HEK293 (cell line): ENCODE measurements around the gene UGT2B10.

ENCODE experiments used
- CTCF ChIA-PET: fragments of 350-600 bp; formaldehyde crosslinking; extraction: SDS; loops from one replicate; lab custom pipeline; 2021; ENCODE audit warnings: antibody characterized with exemption; lab: Yijun Ruan, JAX
- POLR2A ChIA-PET: fragments of 300-600 bp; formaldehyde crosslinking; extraction: SDS; loops from one replicate; lab custom pipeline; 2020; ENCODE audit warnings: antibody characterized with exemption, inconsistent platforms; lab: Yijun Ruan, JAX
- H3K27ac ChIP-seq: fragments of 200-500 bp; sonication (Bioruptor generic); 2 replicates; pipeline ENCODE4 v1.5.1; 2014; ENCODE audit warnings: low read depth, low read length, control low read depth, inconsistent platforms; ENCODE audit errors: extremely low read depth
- H3K36me3 ChIP-seq, 2 experiments: fragments of 200-500 bp in 1 of 2; sonication (Bioruptor generic) in 1 of 2; 1 replicate in 1 of 2; 2 replicates in 1 of 2; pipeline ENCODE4 v1.5.1; 2014 to 2017; ENCODE audit warnings: inconsistent platforms in 2 of 2, low read length in 2 of 2; ENCODE audit not compliant: control insufficient read depth in 2 of 2, insufficient read depth in 1 of 2
- H3K4me1 ChIP-seq: fragments of 200-500 bp; sonication (Bioruptor generic); 2 replicates; pipeline ENCODE4 v1.5.1; 2014; ENCODE audit warnings: mild to moderate bottlenecking, low read length, inconsistent platforms; ENCODE audit not compliant: control insufficient read depth, insufficient read depth
- H3K4me3 ChIP-seq: 2 replicates; pipeline ENCODE4 v1.5.1; 2011; ENCODE audit warnings: low read depth, mild to moderate bottlenecking, control low read depth, low read length, moderate library complexity
- H3K9me3 ChIP-seq: fragments of 200-500 bp; sonication (Bioruptor generic); 2 replicates; pipeline ENCODE4 v1.5.1; 2014; ENCODE audit warnings: low read depth, low read length, inconsistent platforms; ENCODE audit not compliant: control insufficient read depth, insufficient read depth
- BCL11B ChIP-seq: fragments of 450-650 bp; formaldehyde crosslinking; IDR thresholded peaks from 2 replicates; pipeline ENCODE4 v1.5.1; 2016; ENCODE audit warnings: low read depth, missing biosample characterization, missing genetic modification characterization
- CTCF ChIP-seq: fragments of 450-650 bp; formaldehyde crosslinking; IDR thresholded peaks from 2 replicates; pipeline ENCODE4 v1.5.1; 2016; ENCODE audit warnings: missing biosample characterization, missing genetic modification characterization
- KLF17 ChIP-seq: fragments of 450-650 bp; formaldehyde crosslinking; IDR thresholded peaks from 2 replicates; pipeline ENCODE4 v1.5.1; 2016; ENCODE audit warnings: missing biosample characterization, missing genetic modification characterization
- KLF8 ChIP-seq: fragments of 450-650 bp; formaldehyde crosslinking; IDR thresholded peaks from 2 replicates; pipeline ENCODE4 v1.5.1; 2016; ENCODE audit warnings: missing biosample characterization, missing genetic modification characterization
- WT1 ChIP-seq: fragments of 450-650 bp; formaldehyde crosslinking; IDR thresholded peaks from 2 replicates; pipeline ENCODE4 v1.5.1; 2016; ENCODE audit warnings: missing biosample characterization, missing genetic modification characterization
- ZBTB17 ChIP-seq: fragments of 450-650 bp; formaldehyde crosslinking; IDR thresholded peaks from 2 replicates; pipeline ENCODE4 v1.5.1; 2016; ENCODE audit warnings: missing biosample characterization, missing genetic modification characterization
- ZBTB8A ChIP-seq: fragments of 450-650 bp; formaldehyde crosslinking; IDR thresholded peaks from 2 replicates; pipeline ENCODE4 v1.5.1; 2016; ENCODE audit warnings: missing biosample characterization, missing genetic modification characterization
- ZNF157 ChIP-seq: fragments of 450-650 bp; formaldehyde crosslinking; IDR thresholded peaks from 2 replicates; pipeline ENCODE4 v1.5.1; 2016; ENCODE audit warnings: missing biosample characterization, missing genetic modification characterization
- ZNF239 ChIP-seq: fragments of 450-650 bp; formaldehyde crosslinking; IDR thresholded peaks from 2 replicates; pipeline ENCODE4 v1.5.1; 2016; ENCODE audit warnings: missing biosample characterization, missing genetic modification characterization
- ZNF280C ChIP-seq: fragments of 450-650 bp; formaldehyde crosslinking; IDR thresholded peaks from 2 replicates; pipeline ENCODE4 v1.5.1; 2016; ENCODE audit warnings: missing biosample characterization, missing genetic modification characterization
- ZNF398 ChIP-seq: fragments of 450-650 bp; formaldehyde crosslinking; IDR thresholded peaks from 2 replicates; pipeline ENCODE4 v1.5.1; 2017; ENCODE audit warnings: missing biosample characterization, missing genetic modification characterization
- ZNF416 ChIP-seq: fragments of 450-650 bp; formaldehyde crosslinking; IDR thresholded peaks from 2 replicates; pipeline ENCODE4 v1.5.1; 2016; ENCODE audit warnings: missing biosample characterization, missing genetic modification characterization
- ZNF501 ChIP-seq: fragments of 450-650 bp; formaldehyde crosslinking; IDR thresholded peaks from 2 replicates; pipeline ENCODE4 v1.5.1; 2016; ENCODE audit warnings: missing biosample characterization, missing genetic modification characterization
- ZNF518A ChIP-seq: fragments of 450-650 bp; formaldehyde crosslinking; conservative IDR thresholded peaks from 2 replicates; pipeline ENCODE4 v1.5.1; 2016; ENCODE audit warnings: low read depth, missing biosample characterization, missing genetic modification characterization
- ZNF600 ChIP-seq: fragments of 450-650 bp; formaldehyde crosslinking; IDR thresholded peaks from 2 replicates; pipeline ENCODE4 v1.5.1; 2016; ENCODE audit warnings: missing biosample characterization, missing genetic modification characterization
- ZNF621 ChIP-seq: fragments of 450-650 bp; formaldehyde crosslinking; IDR thresholded peaks from 2 replicates; pipeline ENCODE4 v1.5.1; 2017; ENCODE audit warnings: missing biosample characterization, missing genetic modification characterization
- ZNF624 ChIP-seq: fragments of 450-650 bp; formaldehyde crosslinking; IDR thresholded peaks from 2 replicates; pipeline ENCODE4 v1.5.1; 2017; ENCODE audit warnings: missing biosample characterization, missing genetic modification characterization
- ZNF629 ChIP-seq: fragments of 450-650 bp; formaldehyde crosslinking; IDR thresholded peaks from 2 replicates; pipeline ENCODE4 v1.5.1; 2017; ENCODE audit warnings: missing biosample characterization, missing genetic modification characterization
- ZNF660 ChIP-seq: fragments of 450-650 bp; IDR thresholded peaks from 2 replicates; pipeline ENCODE4 v1.5.1; 2018; ENCODE audit warnings: missing biosample characterization, mild to moderate bottlenecking, missing genetic modification characterization
- ZNF701 ChIP-seq: fragments of 450-650 bp; formaldehyde crosslinking; IDR thresholded peaks from 2 replicates; pipeline ENCODE4 v1.5.1; 2016; ENCODE audit warnings: missing biosample characterization, missing genetic modification characterization
- ZNF76 ChIP-seq: fragments of 450-650 bp; formaldehyde crosslinking; IDR thresholded peaks from 2 replicates; pipeline ENCODE4; 2016; ENCODE audit warnings: low read depth, missing biosample characterization, missing genetic modification characterization, borderline replicate concordance
- ZNF843 ChIP-seq: fragments of 450-650 bp; formaldehyde crosslinking; IDR thresholded peaks from 2 replicates; pipeline ENCODE4 v1.5.1; 2016; ENCODE audit warnings: missing biosample characterization, missing genetic modification characterization
- ZSCAN4 ChIP-seq: fragments of 450-650 bp; formaldehyde crosslinking; IDR thresholded peaks from 2 replicates; pipeline ENCODE4 v1.5.1; 2017; ENCODE audit warnings: missing biosample characterization, missing genetic modification characterization

UGT2B10 gene

GRCh38 chr4:68872643-68873502 lies 57.1 kb downstream of the UGT2B10 start:
- ChIA-PET CTCF (no interaction called here), POLR2A (no interaction called here)
- no peak overlapping the region for H3K4me3 ChIP-seq
- no peaks in the 10 kb centered on the region for H3K36me3 ChIP-seq
- H3K4me1 ChIP-seq = no peaks in the 10 kb centered on the region
- no peaks in the 10 kb centered on the region for H3K9me3 ChIP-seq
- H3K27ac ChIP-seq = no peak overlapping the region
- no peak for TF ChIP-seq ZNF501
- TF ChIP-seq ZSCAN4 (tag by site-specific recombination) = no peak
- no peak for TF ChIP-seq ZNF280C
- TF ChIP-seq ZNF624 = no peak
- no peak for TF ChIP-seq ZNF76 (tag by site-specific recombination)
- TF ChIP-seq ZNF157 (tag by site-specific recombination) = no peak
- TF ChIP-seq ZNF600 = no peak
- TF ChIP-seq KLF17 = no peak
- no peak for TF ChIP-seq ZNF398 (tag by site-specific recombination)
- TF ChIP-seq WT1 = no peak
- TF ChIP-seq ZNF701 (tag by site-specific recombination) = no peak

GRCh38 chr4:68874507-68874906 lies 58.7 kb downstream of the UGT2B10 start:
- H3K36me3 ChIP-seq = no peaks in the 10 kb centered on the region
- H3K9me3 ChIP-seq = no peaks in the 10 kb centered on the region
- CTCF ChIA-PET = no interaction called here
- H3K4me1 ChIP-seq = no peaks in the 10 kb centered on the region
- H3K27ac ChIP-seq = no peak overlapping the region
- POLR2A ChIA-PET = no interaction called here
- H3K4me3 ChIP-seq = no peak overlapping the region
- TF ChIP-seq ZNF660 (no peak), KLF8 (no peak), ZNF416 (tag by site-specific recombination) (no peak), BCL11B (no peak), ZNF621 (tag by site-specific recombination) (no peak), ZNF629 (no peak), ZNF239 (tag by site-specific recombination) (no peak), ZBTB17 (no peak), ZNF843 (no peak), ZNF518A (tag by site-specific recombination) (no peak), CTCF (tag by site-specific recombination) (no peak), ZBTB8A (tag by site-specific recombination) (no peak)
